ENCODE results near the gene A1BG. TPM values are rescaled to one million over a fixed set of nuclear protein-coding genes. Genes with fewer than 3 reads are reported as not detected.

A1BG gene
- total and polyA plus RNA-seq, 2 of the 8 experiments (the other 6 are each of a cell fraction or from before 2014, with no cell fraction given): 20.8 to 69.6 TPM

GRCh38 chr19:58355908-58356765 is 2.8 kb upstream of the A1BG start (continued):
- TF ChIP-seq CHD7 (IDR thresholded peaks at IDR 0.05; ENCODE audit: insufficient replicate concordance, low read length) (no peak), TAF1 (IDR thresholded peaks at IDR 0.05; ENCODE audit: low read depth, low read length) (no peak), ATF2 (IDR thresholded peaks at IDR 0.05; ENCODE audit: low read length) (no peak), BCL11A (IDR thresholded peaks at IDR 0.05; ENCODE audit: low read depth in 2 of 2, low read length in 2 of 2) (no peak), SIN3A (conservative IDR thresholded peaks at IDR 0.05 in 1 of 2, IDR thresholded peaks at IDR 0.05 in 1 of 2; ENCODE audit: low read depth in 1 of 2, low read length in 2 of 2) (no peak), SAP30 (IDR thresholded peaks at IDR 0.05; ENCODE audit: insufficient read depth, insufficient replicate concordance, low read length) (no peak), RFX5 (IDR thresholded peaks at IDR 0.05; ENCODE audit: borderline replicate concordance, low read depth, low read length) (no peak)
